ENCODE results near the gene PTPRN2.
"Not testable (repeated sequence)": the region's sequence is repeated elsewhere in the genome, so short reads cannot be mapped to it uniquely, and the experiment has no call there.

PTPRN2 gene

GRCh38 chr7:157745721-157746709, 841.6 kb downstream of the PTPRN2 start:
- no peak for DNase-seq

DNA sequence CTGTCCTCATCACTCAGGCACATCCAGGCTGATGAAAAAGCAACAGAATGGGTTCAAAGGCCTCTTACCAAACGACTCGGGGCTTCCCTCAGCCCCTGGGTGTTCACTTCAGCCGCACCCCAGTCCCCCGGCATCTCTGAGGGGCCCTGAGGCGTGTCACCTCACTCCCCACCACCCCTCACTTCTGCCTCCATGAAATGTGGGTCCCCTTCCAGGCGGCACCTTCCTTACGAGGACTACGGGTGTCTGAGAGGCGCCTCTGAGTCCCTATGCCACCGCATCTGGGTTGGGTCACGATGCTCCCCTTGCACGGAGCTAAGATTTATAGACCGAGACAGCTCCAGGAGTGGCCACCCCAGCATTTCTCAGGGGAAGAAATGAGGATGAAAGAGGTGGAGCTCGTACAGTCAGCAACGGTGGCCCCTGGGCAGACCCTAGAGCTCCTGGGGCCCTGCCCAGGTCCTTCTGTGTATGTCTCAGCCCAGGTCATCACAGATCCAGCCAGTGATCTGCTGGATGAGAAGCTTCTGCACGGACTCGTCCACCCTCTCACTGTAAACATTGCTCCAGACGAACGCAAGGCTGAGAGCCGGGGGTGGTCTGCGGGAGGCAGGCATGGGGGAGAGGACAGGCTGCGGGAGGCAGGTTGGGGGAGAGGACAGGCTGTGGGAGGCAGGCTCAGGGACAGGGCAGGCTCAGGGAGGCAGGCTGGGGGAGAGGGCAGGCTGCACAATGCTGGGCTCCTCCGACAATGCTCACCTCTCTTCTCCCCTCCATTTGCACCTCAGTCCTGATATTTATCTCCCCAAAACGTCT, 842.6 kb downstream of the PTPRN2 start:
- no peak for DNase-seq

DNA sequence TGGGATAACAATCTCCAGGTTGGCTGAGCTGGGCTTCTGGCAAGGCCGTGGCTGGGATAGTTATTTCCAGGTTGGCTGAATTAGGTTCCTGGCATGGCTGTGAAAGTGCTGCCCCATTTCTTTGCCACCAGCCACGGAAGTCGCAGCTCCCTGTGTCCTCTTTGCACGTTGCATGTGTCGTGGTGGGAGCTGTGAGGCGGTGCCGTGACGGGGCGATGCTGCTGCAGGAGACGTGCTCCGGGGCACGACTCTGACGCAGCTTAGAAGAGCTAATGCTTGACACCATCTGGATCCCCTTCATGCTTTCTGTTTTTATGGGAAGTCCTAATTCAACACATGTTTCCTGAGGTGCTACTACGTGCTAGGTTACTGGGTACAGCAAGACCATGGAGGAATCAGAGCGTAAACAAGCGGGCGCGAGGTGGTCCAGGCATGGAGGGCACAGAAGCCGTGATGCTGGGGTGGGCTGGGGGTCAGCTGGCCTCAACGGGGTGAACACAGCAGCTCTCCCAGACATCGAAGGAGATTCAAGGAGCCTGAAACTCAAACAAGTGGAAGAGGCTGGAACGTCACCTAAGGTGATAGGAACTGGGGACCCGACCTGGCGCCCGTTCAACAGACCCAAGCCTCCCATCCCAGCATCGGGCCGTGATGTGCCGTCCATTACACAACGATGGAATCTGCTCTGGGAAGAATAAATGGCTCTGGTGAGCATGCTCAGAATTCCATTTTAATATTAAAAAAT, 843.7 kb downstream of the PTPRN2 start:
- DNase-seq = no peak

GRCh38 chr7:157740251-157740798, 847.3 kb downstream of the PTPRN2 start:
- DNase-seq = no peak

GRCh38 chr7:157739650-157740049, 848.0 kb downstream of the PTPRN2 start:
- DNase-seq = no peak

GRCh38 chr7:157739031-157739430, 848.6 kb downstream of the PTPRN2 start:
- no peak for DNase-seq

DNA sequence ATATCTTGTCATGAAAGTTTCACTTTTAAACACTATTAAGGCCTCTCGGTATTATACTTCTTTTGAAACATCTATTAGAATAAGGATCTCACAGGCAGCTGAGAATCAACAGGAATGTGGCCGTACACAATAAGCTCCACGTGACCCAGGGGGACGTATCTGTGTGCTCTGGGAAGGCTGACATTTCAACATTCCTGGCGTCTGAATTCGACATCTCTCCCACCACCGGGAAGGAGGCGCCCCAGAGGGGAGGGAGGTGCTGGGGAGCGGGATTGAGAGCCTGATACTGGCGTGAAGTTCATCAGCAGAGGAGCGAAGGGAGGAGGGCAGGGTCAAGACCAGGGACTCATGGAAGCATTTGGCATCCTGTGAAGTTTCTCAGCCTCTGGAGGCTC, 849.6 kb downstream of the PTPRN2 start:
- DNase-seq = no peak

- no peak for DNase-seq
These were observed 850.2 kb downstream of the PTPRN2 start for GRCh38 chr7:157737151-157738065.

GRCh38 chr7:157736341-157736740, 851.3 kb downstream of the PTPRN2 start:
- no peak for DNase-seq

- DNase-seq = no peak
These were observed 851.8 kb downstream of the PTPRN2 start for GRCh38 chr7:157735826-157736225.

GRCh38 chr7:157734676-157735640, 852.7 kb downstream of the PTPRN2 start:
- DNase-seq = no peak

- DNase-seq = not testable (repeated sequence)
These were observed 853.7 kb downstream of the PTPRN2 start for GRCh38 chr7:157733760-157734395.

GRCh38 chr7:157731126-157731525, 856.5 kb downstream of the PTPRN2 start:
- no peak for DNase-seq

GRCh38 chr7:157730614-157731013, 857.0 kb downstream of the PTPRN2 start:
- no peak for DNase-seq

GRCh38 chr7:157729566-157729965, 858.1 kb downstream of the PTPRN2 start:
- DNase-seq = no peak

GRCh38 chr7:157727964-157728615, 859.5 kb downstream of the PTPRN2 start:
- DNase-seq = no peak

DNA sequence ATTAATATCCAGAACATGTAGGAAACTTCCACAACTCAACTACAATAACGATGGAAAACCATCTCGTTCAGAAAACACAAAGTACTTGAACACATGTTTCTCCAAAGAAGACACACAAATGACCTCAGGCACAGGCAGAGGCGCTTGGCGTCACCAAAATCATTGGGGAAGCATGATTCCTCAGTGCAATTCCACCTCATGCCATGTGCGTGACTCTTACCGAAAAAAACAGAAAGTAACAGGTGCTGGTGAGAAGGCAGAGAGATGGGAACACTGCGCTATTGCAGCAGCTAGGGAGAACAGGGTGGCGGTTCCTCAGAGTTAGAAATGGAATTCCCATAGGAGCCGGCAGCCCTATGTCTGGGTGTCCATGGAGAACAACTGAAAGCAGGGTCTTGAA, 860.9 kb downstream of the PTPRN2 start:
- DNase-seq = no peak

- DNase-seq = not testable (repeated sequence)
These were observed 862.3 kb downstream of the PTPRN2 start for GRCh38 chr7:157725312-157725711.

DNA sequence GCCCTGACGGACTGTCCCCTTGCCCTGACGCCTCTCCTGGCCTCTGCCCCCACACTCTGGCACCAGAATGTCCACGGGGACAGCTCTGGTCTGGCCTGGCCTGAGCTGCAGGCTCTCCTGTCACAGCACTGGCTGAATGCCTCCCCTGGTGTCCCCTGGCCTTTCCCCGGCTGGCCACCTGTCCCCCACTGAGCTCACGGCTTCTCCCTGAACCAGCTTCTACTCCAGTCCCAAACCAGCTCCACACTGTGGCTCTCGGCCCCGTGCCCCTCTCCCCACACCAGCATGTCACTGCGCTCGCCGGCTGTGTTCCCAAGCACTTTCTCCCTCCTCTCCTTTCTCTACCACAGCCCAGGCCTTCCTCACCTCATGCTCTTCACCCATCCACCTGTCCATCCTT, 864.4 kb downstream of the PTPRN2 start:
- no peak for DNase-seq

Data from activated CD4-positive, alpha-beta T cell treated with anti-CD3 and anti-CD28 coated beads, Interleukin-2, Interleukin-6, amounts not matched to agents 100 ng/mL and 50 ng/mL, durations not matched to agents 16 hours and 8 hours (primary cell).